HG02973 (cell line): Measurements from ENCODE around the gene STK4.

Experiments
- ATAC-seq: cut with Tn5 transposase; IDR thresholded peaks from one replicate; pipeline ENCODE4 v1.9.1; 2021; ENCODE audit warnings: moderate library complexity; ENCODE audit not compliant: unreplicated experiment

The STK4 gene

DNA sequence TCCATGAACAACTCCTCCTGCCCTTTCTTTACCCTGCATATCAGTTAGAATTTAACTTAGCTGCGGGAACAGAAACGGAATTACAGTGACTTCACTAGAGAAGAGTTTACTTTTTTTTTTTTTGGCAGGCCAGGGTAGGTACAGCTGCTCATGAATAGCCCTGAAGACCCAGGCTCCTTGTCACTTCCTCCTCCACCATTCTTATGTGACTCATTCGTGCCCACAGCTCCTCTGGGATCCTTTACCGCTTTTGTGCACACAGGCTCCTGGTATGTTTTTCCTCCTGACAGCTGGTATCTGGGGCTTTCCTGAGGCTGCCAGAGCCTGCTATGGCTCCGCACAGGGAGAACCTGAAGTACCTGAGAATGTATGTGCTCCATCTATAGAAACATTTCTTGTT, 138.5 kb downstream of the STK4 start:
- no peak for ATAC-seq

DNA sequence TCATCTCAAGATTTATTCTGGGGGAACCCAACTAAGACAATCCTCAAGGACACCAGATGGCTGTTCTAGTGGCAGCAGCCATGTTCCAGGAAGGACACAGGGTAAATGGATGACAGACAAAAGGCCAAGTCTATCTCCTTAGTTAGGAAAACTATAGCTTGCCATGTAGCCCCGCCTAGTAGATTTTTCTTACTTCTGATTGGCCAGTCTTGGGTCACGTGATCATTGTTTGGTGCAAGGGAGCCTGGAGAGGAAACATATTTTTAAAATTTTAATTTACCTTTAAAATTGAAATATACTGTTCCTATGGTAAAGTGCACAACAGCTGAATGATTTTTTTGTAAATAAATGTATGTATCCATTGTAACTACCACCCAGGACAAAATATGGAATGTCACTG, 139.0 kb downstream of the STK4 start:
- ATAC-seq, result no peak

DNA sequence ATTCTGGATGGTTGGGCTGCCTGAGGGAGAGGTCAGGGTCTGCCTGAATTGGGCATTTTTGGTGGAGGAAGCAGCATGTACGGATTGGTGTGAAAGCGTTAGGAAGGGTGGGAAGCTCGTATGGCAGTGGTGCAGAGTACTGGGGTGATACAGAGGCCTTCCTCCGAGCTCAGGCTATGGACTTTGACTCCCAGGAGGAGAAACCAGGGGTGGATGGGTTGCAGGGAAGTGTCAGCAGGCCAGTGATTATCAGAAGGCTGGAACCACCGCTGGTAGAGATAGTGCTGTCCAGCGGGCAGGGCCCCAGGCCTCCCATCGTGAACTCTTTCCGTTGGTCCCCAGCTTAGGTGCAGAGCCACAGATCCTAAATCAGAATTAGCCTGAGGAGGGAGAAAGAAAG, 143.3 kb downstream of the STK4 start:
- no peak for ATAC-seq

DNA sequence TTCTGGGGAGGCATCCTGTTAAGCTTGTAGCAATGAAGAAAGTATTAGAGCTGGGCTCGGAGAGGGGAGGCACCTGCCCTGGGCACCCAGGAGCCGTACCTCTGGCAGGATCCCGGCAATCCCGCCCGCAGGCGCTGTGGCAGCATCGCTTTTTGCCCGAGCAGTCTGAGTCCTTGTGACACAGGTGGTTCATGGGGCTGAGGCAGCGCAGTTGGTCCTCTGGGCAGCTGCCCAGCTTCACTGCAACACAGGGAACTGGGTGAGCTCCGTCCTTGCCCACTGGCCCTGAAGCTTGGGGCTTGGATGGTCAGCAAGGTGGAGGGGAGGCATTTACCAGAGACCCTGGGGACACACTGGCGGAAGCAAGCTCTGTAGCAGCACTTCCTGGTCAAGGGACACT, 144.0 kb downstream of the STK4 start:
- no peak for ATAC-seq

DNA sequence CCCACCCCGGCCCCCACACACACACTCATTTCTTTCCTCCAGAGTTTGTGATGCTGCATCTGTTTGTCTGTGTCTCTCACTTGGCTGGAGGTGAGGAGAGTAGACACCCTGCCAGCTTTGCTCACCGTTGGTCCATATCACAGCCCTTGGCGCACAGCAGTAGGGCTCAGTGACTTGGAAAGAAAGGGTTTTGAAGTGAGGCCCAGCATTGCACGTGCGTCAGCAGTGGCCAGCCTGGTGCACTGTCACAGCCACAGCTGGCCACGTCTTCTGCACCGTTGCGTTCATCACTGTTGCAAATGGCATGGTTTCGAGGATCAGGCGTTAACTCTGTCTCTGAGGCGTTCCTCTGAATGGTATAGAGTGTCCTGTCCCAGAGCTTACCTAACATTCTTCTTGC, 145.0 kb downstream of the STK4 start:
- no peak for ATAC-seq

DNA sequence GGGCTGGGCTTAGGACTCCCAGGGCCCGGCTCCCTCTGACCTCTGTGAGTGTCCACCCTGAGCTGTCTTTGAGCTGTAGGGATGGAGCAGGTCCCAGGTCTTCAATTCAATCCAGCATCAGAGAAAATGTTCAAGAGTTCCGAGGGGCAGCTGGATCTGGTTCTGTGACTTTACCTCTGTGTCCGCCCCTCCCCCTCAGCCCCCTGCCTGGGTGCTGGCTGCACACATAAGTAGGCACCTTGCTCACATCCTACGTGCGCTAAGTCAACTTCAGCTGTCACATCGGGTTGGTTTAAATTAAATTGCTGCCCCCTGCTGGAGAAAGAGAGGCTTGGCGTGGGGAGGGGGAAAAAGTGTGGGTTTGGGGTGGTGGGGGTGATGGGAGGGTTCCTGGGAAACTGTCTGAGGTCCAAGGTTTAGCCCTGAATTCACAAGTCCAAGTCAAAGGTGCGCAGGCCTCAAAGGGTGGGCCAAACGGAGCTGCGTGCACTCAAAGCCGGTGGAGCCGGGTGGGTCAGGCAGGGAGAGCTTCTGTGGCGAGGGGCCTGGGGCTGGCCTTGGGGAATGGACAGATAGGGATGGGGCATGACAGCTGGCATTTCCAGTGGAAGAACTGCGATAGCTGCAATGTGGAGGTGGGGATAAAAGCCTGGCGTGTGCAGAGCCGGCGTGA, 145.6 kb downstream of the STK4 start:
- no peak for ATAC-seq

DNA sequence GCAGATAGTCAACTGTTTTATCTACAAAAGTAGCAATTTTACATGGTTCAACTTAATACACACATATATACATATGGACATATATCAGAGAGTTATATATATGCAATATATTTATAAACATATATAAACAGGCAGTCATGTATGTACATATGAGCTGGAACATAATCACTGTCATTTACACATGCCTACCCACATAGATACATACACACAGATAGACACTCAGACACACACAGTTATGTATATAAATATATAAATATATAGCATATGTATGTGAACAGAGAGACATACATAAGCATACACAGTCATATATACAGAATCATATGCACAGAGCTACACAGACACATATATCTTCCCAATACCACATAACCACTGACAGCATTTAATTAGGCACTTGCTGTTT, 146.4 kb downstream of the STK4 start:
- no peak for ATAC-seq

DNA sequence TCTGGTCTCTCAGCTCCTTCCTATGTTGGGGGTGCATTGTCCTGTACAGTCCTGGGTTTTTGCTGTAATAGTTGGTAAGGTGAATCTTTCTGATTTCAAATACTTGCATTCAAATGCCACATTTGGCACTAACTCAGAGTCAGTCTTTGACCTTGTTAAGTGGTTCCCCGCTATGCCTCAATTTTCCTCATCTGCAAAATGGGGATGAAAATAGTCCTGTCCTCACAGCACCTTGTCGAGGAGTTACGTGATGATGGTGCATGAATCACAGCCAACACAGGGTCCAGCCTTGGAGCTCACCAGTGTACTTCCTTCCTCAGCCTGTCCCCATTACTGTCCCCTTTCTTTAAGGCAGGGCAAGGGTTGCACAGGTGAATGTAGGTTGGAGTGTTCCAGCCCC, 147.6 kb downstream of the STK4 start:
- ATAC-seq, result no peak

DNA sequence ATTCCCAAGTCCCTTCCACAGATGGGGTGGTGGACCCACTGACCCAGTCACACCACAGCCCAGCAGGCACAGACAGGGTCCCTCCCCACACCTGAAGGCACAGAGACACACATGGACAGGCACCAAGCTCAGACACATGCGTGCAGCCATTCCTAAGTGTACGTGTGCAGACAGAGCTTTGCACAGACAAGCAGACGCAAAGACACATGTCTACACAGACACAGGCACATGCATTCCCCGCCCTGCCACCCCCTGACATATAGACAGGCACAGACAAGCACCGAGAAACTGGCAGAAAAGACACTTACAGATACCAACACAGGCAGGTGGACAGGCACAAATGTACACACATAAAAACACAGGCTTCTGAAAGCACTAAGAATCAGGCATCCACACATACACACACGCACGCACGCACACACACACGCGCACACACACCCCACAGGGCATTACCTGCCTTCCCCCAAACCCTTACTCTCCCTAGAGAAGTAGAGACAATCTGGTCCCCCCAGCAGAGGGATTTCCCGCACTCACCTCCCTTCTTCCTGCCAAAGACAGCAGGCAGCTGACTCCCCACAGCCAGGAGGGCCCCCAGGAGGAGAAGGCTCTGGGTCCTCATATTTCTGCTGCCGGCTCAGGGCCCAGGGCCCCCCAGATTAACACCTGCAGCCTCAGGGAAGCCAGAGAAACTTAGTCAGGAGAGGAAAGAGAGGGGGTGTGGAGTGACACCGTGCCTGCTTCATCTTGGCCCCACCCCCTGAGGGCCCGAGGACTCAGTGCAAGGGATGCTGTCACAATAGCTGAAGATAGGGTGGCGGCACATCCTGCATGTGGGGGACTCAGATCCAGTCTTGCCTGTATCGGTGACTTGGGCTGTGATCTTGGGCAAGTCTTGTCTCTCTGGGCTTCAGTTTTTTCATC, 148.4 kb downstream of the STK4 start, which contains the start of gene WFDC5:
TSS of gene WFDC5 (minus strand) at position 710 of the 921 bp plus-strand sequence. CDS start at position 619, 91 bp downstream.
- ATAC-seq, result no peak

DNA sequence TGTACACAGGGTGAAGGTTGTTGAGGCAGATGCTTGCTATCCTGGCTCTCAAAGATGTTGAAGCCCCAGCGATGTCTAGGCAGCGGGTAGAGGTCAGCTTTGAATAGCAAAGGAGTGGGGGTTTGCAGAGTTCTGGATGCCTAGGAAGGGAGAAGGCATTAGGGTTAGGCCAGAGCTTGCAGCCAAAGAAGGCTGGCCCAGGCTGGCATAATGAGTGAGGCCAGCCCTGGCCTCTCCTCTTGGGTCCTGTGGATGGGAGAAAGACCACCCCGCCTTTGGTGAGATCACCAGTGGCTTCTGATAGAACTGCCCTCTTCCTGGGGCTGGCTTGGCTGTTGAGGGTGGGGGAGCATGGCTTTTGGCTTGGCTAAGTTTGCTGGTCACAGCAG, 149.1 kb downstream of the STK4 start:
- no peak for ATAC-seq

DNA sequence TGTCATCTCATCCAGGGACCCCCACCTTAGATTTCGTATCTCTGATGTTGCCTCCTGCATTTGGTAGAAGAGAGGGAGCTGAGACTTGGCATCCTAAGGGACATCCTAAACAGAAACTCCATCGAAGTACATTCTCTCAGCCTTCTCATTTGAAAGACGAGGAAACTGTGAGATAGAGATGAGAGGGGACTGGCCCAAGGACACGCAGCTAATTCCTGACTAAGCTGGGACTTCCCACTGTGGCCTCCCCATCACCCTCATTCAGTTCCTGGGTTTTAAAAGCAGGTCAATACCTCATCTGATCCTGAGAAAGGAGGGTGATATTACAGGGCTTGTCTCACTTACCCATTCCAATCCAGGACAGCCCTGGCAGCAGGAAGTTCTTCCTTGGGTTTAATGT, 149.5 kb downstream of the STK4 start:
- ATAC-seq, result no peak

DNA sequence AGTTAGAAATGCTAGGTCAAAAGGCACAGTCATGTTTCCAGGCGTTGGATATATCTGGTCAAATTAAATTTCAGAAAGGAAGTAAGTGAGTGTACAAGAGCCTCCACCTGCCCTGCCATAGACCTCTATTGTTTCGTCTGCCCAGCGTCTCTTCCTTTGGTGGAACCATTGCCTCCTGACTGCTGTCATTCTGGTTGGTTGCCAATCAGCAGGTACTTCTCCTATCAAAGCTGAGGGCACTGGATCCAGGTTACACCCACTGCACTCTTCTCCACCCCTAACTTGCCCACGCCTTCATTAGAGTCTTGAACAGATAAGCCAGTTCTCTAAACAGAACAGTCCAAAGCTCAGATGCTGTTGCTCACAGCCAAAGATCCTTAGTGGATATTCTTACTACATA, 151.3 kb downstream of the STK4 start:
- no peak for ATAC-seq

DNA sequence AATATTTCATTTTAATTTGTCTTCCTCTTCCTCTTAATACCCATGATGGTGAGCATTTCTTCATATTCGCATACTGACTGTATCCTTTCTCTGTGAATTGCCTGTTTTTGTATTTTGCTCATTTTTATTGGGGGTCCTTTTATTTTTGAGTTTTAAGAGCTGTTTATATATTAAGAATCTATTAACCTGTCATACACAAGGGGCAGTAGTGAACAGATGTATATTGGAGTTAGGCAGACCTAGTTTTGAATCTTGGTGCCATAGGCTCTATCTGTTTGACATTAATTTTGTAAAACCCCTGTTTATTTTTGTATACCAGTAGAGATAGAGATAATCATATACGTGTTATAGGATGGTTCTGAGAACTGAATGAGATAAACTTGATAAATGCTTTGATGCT, 151.7 kb downstream of the STK4 start:
- ATAC-seq, result no peak

DNA sequence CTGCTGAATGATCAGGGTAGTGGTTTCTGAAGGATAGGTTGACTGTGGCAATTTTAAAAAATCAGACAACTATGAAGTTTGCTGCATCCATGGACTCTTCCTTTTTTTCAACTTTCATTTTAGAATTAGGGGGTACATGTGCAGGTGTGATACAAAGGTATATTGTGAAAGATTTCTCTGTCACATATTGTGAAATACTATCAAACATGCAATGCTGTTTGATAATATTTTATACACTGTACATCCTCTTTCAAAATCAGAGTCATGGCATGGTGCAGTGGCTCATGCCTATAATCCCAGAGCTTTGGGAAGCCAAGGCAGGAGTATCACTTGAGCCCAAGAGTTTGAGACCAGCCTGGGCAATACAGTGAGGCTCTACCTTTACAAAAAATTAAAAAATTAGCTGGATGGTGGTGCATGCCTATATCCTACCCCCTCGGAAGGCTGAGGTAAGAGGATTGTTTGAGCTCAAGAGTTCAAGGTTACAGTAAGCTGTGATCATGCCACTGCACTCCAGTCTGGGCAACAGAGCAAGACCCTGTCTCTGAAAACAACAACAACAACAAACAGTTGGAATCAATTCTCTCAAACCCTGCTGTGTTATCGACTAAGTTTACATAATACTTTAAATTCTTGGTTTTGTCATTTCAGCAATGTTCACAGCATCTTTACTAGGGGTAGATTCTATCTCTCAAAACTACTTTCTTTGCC, 153.4 kb downstream of the STK4 start:
- no peak for ATAC-seq

DNA sequence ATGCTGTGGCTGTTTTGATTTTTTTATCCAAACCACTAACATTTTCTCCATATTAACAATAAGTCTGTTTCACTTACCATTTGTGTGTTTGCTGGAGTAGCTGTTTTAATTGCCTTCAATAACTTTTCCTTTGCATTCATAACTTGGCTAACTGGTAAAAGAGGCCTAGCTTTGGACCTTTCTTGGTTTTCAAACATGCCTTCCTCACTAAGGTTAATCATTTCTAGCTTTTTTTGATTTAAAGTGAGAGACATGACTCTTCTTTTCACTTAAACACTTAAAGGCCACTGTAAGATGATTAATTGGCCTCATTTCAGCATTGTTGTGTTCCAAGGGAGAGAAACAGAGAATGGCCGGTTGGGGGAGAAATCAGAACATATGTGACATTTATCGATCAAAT, 155.1 kb downstream of the STK4 start:
- ATAC-seq, result no peak

DNA sequence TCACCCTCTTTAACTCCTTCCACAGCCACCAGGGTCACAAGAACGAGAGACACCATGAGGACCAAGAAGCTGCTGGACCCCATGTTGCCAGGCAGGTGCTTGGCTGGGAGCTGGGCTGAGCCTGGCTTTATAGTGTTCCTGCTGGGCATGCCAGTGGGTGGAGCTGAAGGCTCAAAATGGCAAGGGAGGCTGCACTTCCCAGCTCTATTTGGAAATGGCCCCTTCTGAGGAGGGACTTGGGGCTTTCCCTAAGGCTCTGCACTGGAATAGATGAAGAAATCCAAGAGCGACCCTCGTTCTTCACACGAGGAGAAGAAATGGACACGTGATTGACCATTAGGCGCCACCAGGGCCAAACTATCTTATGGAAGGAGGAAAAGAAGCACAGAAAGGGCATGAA, 158.1 kb downstream of the STK4 start, which contains the start of gene WFDC12:
TSS of gene WFDC12 (minus strand) at position 101 of the 400 bp plus-strand sequence. CDS start at position 83, 18 bp downstream.
- no peak for ATAC-seq

DNA sequence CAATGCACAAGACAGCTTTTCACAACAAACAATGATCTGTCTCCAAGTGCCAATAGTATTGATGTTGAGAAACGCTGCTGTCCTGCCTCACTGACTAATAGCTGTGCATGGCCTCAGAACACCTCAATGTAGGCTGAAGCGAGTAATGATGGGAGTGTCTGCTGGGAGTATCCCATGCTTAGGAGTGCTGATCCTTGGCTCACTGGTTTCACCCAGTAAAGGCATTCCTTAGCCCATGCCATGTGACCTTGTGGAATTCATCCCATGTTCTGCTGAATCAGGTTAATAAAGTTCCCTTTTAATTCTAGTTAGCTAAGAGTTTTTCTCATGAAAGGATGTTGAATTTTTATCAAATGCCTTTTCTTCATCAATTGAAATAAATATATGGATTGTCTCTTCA, 161.8 kb downstream of the STK4 start:
- ATAC-seq, result no peak
